ENCODE results near the gene THSD7B. TPM values are rescaled to one million over a fixed set of nuclear protein-coding genes. Genes with fewer than 3 reads are reported as not detected.

THSD7B gene
- total RNA-seq, 4 donors from 2014 or later: 0.27 TPM; not detected in 3

GRCh38 chr2:137333386-137334165 lies 568.2 kb downstream of the THSD7B start:
- no peaks in the 10 kb centered on the region for H3K27me3 ChIP-seq
- no peak for DNase-seq
- intact Hi-C loops (cut with DNase I; ENCODE audit: low total_unique reads): no loop called here
- TF ChIP-seq CTCF (IDR thresholded peaks at IDR 0.05) (no peak), POLR2A (IDR thresholded peaks at IDR 0.05) (no peak), EP300 (IDR thresholded peaks at IDR 0.05; ENCODE audit: low read depth) (no peak), POLR2AphosphoS5 (IDR thresholded peaks at IDR 0.05) (no peak)
- H3K36me3 ChIP-seq: no peaks in the 10 kb centered on the region
- no peaks in the 10 kb centered on the region for H3K4me1 ChIP-seq
- no peak overlapping the region for H3K4me3 ChIP-seq
- WGBS, 2 donors (ENCODE audit: low coverage in 1 of 2): 53 to 70% methylated on average over 3 to 4 of the region's 4 CpGs
- no peaks in the 10 kb centered on the region for H3K9me3 ChIP-seq
- no peak overlapping the region for H3K27ac ChIP-seq
- in situ Hi-C loops (cut with MboI; ENCODE audit: low pct_ligation_motif_present in 1 of 4, low pct_unique_long_range_greater_than_20kb in 1 of 4, low sequenced_read_pairs in 3 of 4): no loop called here

DNA sequence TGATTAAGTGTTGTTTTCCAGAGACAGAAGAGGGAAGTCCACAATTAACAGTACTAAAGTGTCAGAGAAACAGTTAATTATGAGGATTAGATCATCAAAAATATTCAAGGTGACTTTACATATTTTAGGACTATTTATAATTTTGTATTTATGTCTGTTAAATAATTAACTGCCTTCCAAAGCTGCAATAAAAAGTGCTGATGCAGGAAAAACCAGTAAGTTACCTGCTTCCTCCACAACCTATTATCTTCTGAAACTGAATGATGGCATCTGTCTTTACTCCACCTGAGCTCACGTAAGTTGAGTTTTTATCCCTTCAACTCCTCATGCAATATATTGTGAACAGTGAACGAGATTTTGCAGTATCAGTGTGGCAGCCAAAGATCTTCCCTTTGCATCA lies 570.7 kb downstream of the THSD7B start:
- TF ChIP-seq POLR2A (IDR thresholded peaks at IDR 0.05): no peak
- no peak for TF ChIP-seq POLR2AphosphoS5 (IDR thresholded peaks at IDR 0.05)
- no peak for TF ChIP-seq EP300 (IDR thresholded peaks at IDR 0.05; ENCODE audit: low read depth)
- TF ChIP-seq CTCF (IDR thresholded peaks at IDR 0.05): no peak
- intact Hi-C loops (cut with DNase I; ENCODE audit: low total_unique reads): no loop called here
- in situ Hi-C loops (cut with MboI; ENCODE audit: low pct_ligation_motif_present in 1 of 4, low pct_unique_long_range_greater_than_20kb in 1 of 4, low sequenced_read_pairs in 3 of 4): no loop called here
- DNase-seq: no peak
- H3K4me1 ChIP-seq: no peaks in the 10 kb centered on the region
- H3K9me3 ChIP-seq: no peaks in the 10 kb centered on the region
- 66 to 90% methylated on average over 2 of the region's 2 CpGs for WGBS, 2 donors (ENCODE audit: low coverage in 1 of 2)
- no peaks in the 10 kb centered on the region for H3K36me3 ChIP-seq
- no peak overlapping the region for H3K27ac ChIP-seq
- H3K27me3 ChIP-seq: no peaks in the 10 kb centered on the region
- H3K4me3 ChIP-seq: no peak overlapping the region

DNA sequence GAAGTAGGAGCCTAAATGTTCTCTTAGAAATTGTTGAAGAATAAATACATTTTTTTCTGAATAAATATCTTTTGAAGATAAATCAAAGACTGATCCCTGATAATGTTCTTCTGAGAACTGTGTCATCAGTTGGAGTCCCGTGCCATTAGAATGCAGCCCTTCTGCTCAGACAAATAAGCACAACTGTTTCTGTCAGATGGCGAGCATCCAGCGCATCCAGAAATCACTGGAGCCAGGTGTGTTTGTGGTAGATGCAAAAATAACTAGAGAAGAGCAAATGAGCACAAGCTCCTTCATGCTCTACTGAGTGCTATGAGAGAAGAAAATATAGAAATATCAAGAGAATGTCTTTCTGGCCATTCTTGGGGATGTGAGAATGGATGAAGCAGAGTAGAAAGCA lies 573.7 kb downstream of the THSD7B start:
- no peaks in the 10 kb centered on the region for H3K4me1 ChIP-seq
- H3K27me3 ChIP-seq: no peaks in the 10 kb centered on the region
- H3K9me3 ChIP-seq: no peaks in the 10 kb centered on the region
- DNase-seq: no peak
- TF ChIP-seq CTCF (IDR thresholded peaks at IDR 0.05) (no peak), POLR2A (IDR thresholded peaks at IDR 0.05) (no peak), POLR2AphosphoS5 (IDR thresholded peaks at IDR 0.05) (no peak), EP300 (IDR thresholded peaks at IDR 0.05; ENCODE audit: low read depth) (no peak)
- 75 to 82% methylated on average over 3 of the region's 3 CpGs for WGBS, 2 donors (ENCODE audit: low coverage in 1 of 2)
- in situ Hi-C loops (cut with MboI; ENCODE audit: low pct_ligation_motif_present in 1 of 4, low pct_unique_long_range_greater_than_20kb in 1 of 4, low sequenced_read_pairs in 3 of 4) (no loop called here), intact Hi-C loops (cut with DNase I; ENCODE audit: low total_unique reads) (no loop called here)
- no peak overlapping the region for H3K27ac ChIP-seq
- no peak overlapping the region for H3K4me3 ChIP-seq
- H3K36me3 ChIP-seq: no peaks in the 10 kb centered on the region

- in situ Hi-C loops (cut with MboI; ENCODE audit: low pct_ligation_motif_present in 1 of 4, low pct_unique_long_range_greater_than_20kb in 1 of 4, low sequenced_read_pairs in 3 of 4): no loop called here
Measured at GRCh38 chr2:137345994-137346393, 580.6 kb downstream of the THSD7B start.

More at GRCh38 chr2:137345994-137346393, 580.6 kb downstream of the THSD7B start:
- intact Hi-C loops (cut with DNase I; ENCODE audit: low total_unique reads): no loop called here
- no peak overlapping the region for H3K27ac ChIP-seq
- H3K4me1 ChIP-seq: no peaks in the 10 kb centered on the region
- no peaks in the 10 kb centered on the region for H3K9me3 ChIP-seq
- TF ChIP-seq EP300 (IDR thresholded peaks at IDR 0.05; ENCODE audit: low read depth) (no peak), POLR2AphosphoS5 (IDR thresholded peaks at IDR 0.05) (no peak), POLR2A (IDR thresholded peaks at IDR 0.05) (no peak), CTCF (IDR thresholded peaks at IDR 0.05) (no peak)
- H3K36me3 ChIP-seq: no peaks in the 10 kb centered on the region
- 63 to 87% methylated on average over 2 to 4 of the region's 4 CpGs for WGBS, 2 donors (ENCODE audit: low coverage in 1 of 2)
- H3K27me3 ChIP-seq: no peaks in the 10 kb centered on the region
- no peak overlapping the region for H3K4me3 ChIP-seq
- no peak for DNase-seq
